GM20000 (cell line): ENCODE data around the gene PRPS2.

Experiments
- DNase-seq: peaks from one replicate; pipeline ENCODE4 v3.0.0; 2012; ENCODE audit warnings: low spot score
- CTCF ChIP-seq: IDR thresholded peaks from 2 replicates; pipeline ENCODE4 v1.5.1; 2012; ENCODE audit warnings: mild to moderate bottlenecking, control low read depth; ENCODE audit errors: extremely low read depth, missing control alignments

The PRPS2 gene

GRCh38 chrX:12768491-12768890, 22.7 kb upstream of the PRPS2 start:
- no peak for TF ChIP-seq CTCF
- DNase-seq, result no peak

- peak; percentile 18 for TF ChIP-seq CTCF
- DNase-seq, result peak; percentile 10
Observed at GRCh38 chrX:12770440-12770839, 20.8 kb upstream of the PRPS2 start.

- peak; percentile 64 for DNase-seq
- peak; percentile 69 for TF ChIP-seq CTCF
Observed at GRCh38 chrX:12771445-12772069, 19.7 kb upstream of the PRPS2 start.

GRCh38 chrX:12777670-12778069, 13.5 kb upstream of the PRPS2 start:
- DNase-seq, result no peak

GRCh38 chrX:12779534-12779933, 11.7 kb upstream of the PRPS2 start:
- TF ChIP-seq CTCF, result no peak
- no peak for DNase-seq

More at GRCh38 chrX:12777670-12778069, 13.5 kb upstream of the PRPS2 start:
- no peak for TF ChIP-seq CTCF

- no peak for DNase-seq
- no peak for TF ChIP-seq CTCF
Observed at GRCh38 chrX:12788645-12789044, 2.6 kb upstream of the PRPS2 start.

- TF ChIP-seq CTCF, result no peak
Observed at GRCh38 chrX:12789976-12790375, 1.2 kb upstream of the PRPS2 start.

More at GRCh38 chrX:12789976-12790375, 1.2 kb upstream of the PRPS2 start:
- no peak for DNase-seq
